OCI-LY1 (cell line): ENCODE data around the gene EDC3.

Source experiments
- H2AFZ ChIP-seq: fragments of 200-600 bp; sonication (generic), shearing (Covaris generic); 2 replicates; pipeline ENCODE4 v1.6.0; 2014; ENCODE audit warnings: antibody characterized with exemption, mild to moderate bottlenecking, low read length
- H3F3A ChIP-seq: fragments of 200-600 bp; sonication (generic), shearing (Covaris generic); 2 replicates; pipeline ENCODE4 v1.6.0; 2014; ENCODE audit warnings: mild to moderate bottlenecking, antibody characterized with exemption, low read length, moderate library complexity; ENCODE audit not compliant: insufficient read depth
- H3K27ac ChIP-seq: fragments of 200-600 bp; sonication (generic); 2 replicates; pipeline ENCODE4 v1.5.1; 2014; ENCODE audit warnings: low read length, mixed run types, mild to moderate bottlenecking, low read depth; ENCODE audit not compliant: poor library complexity, severe bottlenecking
- H3K27me3 ChIP-seq: fragments of 200-600 bp; sonication (generic); 2 replicates; pipeline ENCODE4 v1.6.0; 2014; ENCODE audit warnings: antibody characterized with exemption, mild to moderate bottlenecking, low read length, moderate library complexity; ENCODE audit not compliant: insufficient read depth
- H3K36me3 ChIP-seq: fragments of 200-600 bp; sonication (generic); 2 replicates; pipeline ENCODE4 v1.6.1; 2014; ENCODE audit warnings: mild to moderate bottlenecking, antibody characterized with exemption, low read length, moderate library complexity, mixed read lengths; ENCODE audit not compliant: insufficient read depth
- H3K4me1 ChIP-seq: fragments of 200-600 bp; sonication (generic); 2 replicates; pipeline ENCODE4 v1.5.1; 2014; ENCODE audit warnings: mild to moderate bottlenecking, low read length, moderate library complexity; ENCODE audit not compliant: insufficient read depth, severe bottlenecking
- H3K4me2 ChIP-seq: fragments of 200-600 bp; sonication (generic), shearing (Covaris generic); 2 replicates; pipeline ENCODE4 v1.6.1; 2014; ENCODE audit warnings: low read length
- H3K4me3 ChIP-seq: fragments of 200-600 bp; sonication (generic); 2 replicates; pipeline ENCODE4 v1.5.1; 2014; ENCODE audit warnings: low read length, low read depth, mild to moderate bottlenecking, mixed read lengths; ENCODE audit not compliant: poor library complexity, severe bottlenecking
- H3K79me2 ChIP-seq: fragments of 200-600 bp; shearing (Covaris generic); 2 replicates; pipeline ENCODE4 v1.6.1; 2016; ENCODE audit warnings: mixed run types, low read length, mixed read lengths; ENCODE audit not compliant: insufficient read depth
- H3K9ac ChIP-seq: fragments of 200-600 bp; sonication (generic), shearing (Covaris generic); 2 replicates; pipeline ENCODE4 v1.6.1; 2014; ENCODE audit warnings: mild to moderate bottlenecking, low read length, mixed read lengths
- H3K9me2 ChIP-seq: fragments of 200-600 bp; sonication (generic), shearing (Covaris generic); 2 replicates; pipeline ENCODE4 v1.6.1; 2014; ENCODE audit warnings: low read depth, mild to moderate bottlenecking, low read length, mixed read lengths
- H3K9me3 ChIP-seq: fragments of 200-600 bp; shearing (Covaris generic); 2 replicates; pipeline ENCODE4 v1.6.1; 2014; ENCODE audit warnings: low read length, mixed read lengths
- H4K20me1 ChIP-seq: fragments of 200-600 bp; sonication (generic), shearing (Covaris generic); 2 replicates; pipeline ENCODE4 v1.6.0; 2016; ENCODE audit warnings: mild to moderate bottlenecking, low read length; ENCODE audit not compliant: insufficient read depth
- EZH2 ChIP-seq: fragments of 200-600 bp; sonication (generic), shearing (Covaris generic); IDR thresholded peaks from 2 replicates; pipeline ENCODE4 v1.8.0; 2017; ENCODE audit warnings: borderline replicate concordance, mixed run types, mild to moderate bottlenecking, antibody characterized with exemption, low read length, moderate library complexity, mixed read lengths
- TF ChIP-seq, protein P1 (sequence below): fragments of 200-600 bp; sonication (generic), shearing (Covaris generic); IDR thresholded peaks from 2 replicates; pipeline ENCODE4 v1.5.1; 2017; ENCODE audit warnings: mild to moderate bottlenecking, antibody characterized with exemption, low read length, moderate library complexity, mixed read lengths

EDC3 gene

GRCh38 chr15:74604983-74605794, 90.6 kb downstream of the EDC3 start:
- no peak for TF ChIP-seq EZH2
- TF ChIP-seq, protein P1, sequence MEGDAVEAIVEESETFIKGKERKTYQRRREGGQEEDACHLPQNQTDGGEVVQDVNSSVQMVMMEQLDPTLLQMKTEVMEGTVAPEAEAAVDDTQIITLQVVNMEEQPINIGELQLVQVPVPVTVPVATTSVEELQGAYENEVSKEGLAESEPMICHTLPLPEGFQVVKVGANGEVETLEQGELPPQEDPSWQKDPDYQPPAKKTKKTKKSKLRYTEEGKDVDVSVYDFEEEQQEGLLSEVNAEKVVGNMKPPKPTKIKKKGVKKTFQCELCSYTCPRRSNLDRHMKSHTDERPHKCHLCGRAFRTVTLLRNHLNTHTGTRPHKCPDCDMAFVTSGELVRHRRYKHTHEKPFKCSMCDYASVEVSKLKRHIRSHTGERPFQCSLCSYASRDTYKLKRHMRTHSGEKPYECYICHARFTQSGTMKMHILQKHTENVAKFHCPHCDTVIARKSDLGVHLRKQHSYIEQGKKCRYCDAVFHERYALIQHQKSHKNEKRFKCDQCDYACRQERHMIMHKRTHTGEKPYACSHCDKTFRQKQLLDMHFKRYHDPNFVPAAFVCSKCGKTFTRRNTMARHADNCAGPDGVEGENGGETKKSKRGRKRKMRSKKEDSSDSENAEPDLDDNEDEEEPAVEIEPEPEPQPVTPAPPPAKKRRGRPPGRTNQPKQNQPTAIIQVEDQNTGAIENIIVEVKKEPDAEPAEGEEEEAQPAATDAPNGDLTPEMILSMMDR = no peak
- H2AFZ ChIP-seq = no peak overlapping the region
- H3K9ac ChIP-seq = no peak overlapping the region
- H3K36me3 ChIP-seq = no peaks in the 10 kb centered on the region
- H3K79me2 ChIP-seq = no peaks in the 10 kb centered on the region
- H3K4me3 ChIP-seq = no peak overlapping the region
- H3K9me3 ChIP-seq = no peaks in the 10 kb centered on the region
- no peaks in the 10 kb centered on the region for H3K27me3 ChIP-seq
- H3K9me2 ChIP-seq = no peaks in the 10 kb centered on the region
- H3K27ac ChIP-seq = no peak overlapping the region
- no peaks in the 10 kb centered on the region for H4K20me1 ChIP-seq
- H3K4me2 ChIP-seq = no peak overlapping the region
- no peaks in the 10 kb centered on the region for H3K4me1 ChIP-seq
- H3F3A ChIP-seq = no peaks in the 10 kb centered on the region

- H3K79me2 ChIP-seq = no peaks in the 10 kb centered on the region
- no peaks in the 10 kb centered on the region for H3K9me2 ChIP-seq
- H3K9me3 ChIP-seq = no peaks in the 10 kb centered on the region
- H3K4me3 ChIP-seq = no peak overlapping the region
- H3K27me3 ChIP-seq = no peaks in the 10 kb centered on the region
- TF ChIP-seq EZH2 = no peak
- TF ChIP-seq, protein P1 = no peak
- no peaks in the 10 kb centered on the region for H3K36me3 ChIP-seq
- H3K4me1 ChIP-seq = no peaks in the 10 kb centered on the region
- H4K20me1 ChIP-seq = no peaks in the 10 kb centered on the region
- no peaks in the 10 kb centered on the region for H3F3A ChIP-seq
- no peak overlapping the region for H2AFZ ChIP-seq
- no peak overlapping the region for H3K9ac ChIP-seq
- H3K4me2 ChIP-seq = no peak overlapping the region
- H3K27ac ChIP-seq = no peak overlapping the region
These were observed 91.8 kb downstream of the EDC3 start for GRCh38 chr15:74603789-74604705.

DNA sequence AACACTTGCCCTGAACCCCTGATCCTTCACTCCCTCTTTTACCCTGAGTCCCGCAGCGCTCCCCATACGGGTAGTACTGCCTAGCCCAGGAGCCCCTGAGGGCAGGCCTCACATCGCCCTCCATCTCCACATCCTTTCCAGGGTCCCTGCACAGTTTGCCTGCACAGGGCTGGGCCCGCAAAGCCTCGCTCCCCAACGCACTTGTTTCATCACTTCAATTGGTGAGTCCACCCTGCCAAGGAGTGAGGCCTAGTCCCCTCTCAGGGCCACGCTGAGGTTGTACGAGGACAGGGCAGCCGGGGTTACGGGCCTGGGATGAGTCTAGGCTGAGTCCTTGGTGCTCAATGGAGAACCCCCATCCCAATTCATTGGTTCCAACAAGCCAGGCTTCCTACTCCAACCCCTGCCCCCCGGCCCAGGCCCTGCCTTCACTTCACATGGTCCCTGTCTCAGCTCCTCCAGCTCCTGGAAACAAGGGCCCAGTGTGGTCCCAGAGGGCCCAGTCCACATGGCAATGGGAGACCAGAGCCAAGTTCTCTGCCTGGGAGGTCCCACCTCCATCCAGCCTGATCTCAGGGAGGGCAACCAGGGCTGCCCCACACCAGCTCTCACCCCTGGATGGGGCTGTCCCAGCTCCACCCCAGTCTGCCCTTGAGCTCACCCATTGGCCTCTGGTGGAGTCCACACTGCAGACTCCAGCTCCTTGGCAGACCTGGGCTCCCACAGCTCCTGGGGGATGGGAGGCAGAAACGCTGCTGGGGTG, 92.6 kb downstream of the EDC3 start:
- Histone ChIP-seq H3K9me2 (no peaks in the 10 kb centered on the region), H2AFZ (no peak overlapping the region), H4K20me1 (no peaks in the 10 kb centered on the region), H3K36me3 (no peaks in the 10 kb centered on the region), H3K9ac (no peak overlapping the region), H3K4me3 (no peak overlapping the region), H3K4me2 (no peak overlapping the region), H3K79me2 (no peaks in the 10 kb centered on the region), H3K27ac (no peak overlapping the region), H3K9me3 (no peaks in the 10 kb centered on the region), H3K27me3 (no peaks in the 10 kb centered on the region), H3K4me1 (peaks cover 8% of the 10 kb centered on the region), H3F3A (no peaks in the 10 kb centered on the region)
- TF ChIP-seq, protein P1 = no peak
- no peak for TF ChIP-seq EZH2
